HFF-Myc (cell line): ENCODE measurements around the gene PPP1R11.
"Not testable (repeated sequence)": the region's sequence is repeated elsewhere in the genome, so short reads cannot be mapped to it uniquely, and the experiment has no call there.

Source experiments
- DNase-seq: peaks from one replicate; pipeline ENCODE4 v3.0.0-alpha.2; 2011; ENCODE audit warnings: low read depth; ENCODE audit errors: extremely low read depth
- H3K4me3 ChIP-seq: replicated peaks from 2 replicates; pipeline ENCODE4 v1.5.1; 2011; ENCODE audit warnings: low read depth, mild to moderate bottlenecking, control low read depth, low read length
- TF ChIP-seq, protein P1 (sequence below): IDR thresholded peaks from 2 replicates; pipeline ENCODE4 v1.5.1; 2012; ENCODE audit warnings: mild to moderate bottlenecking, low read depth, low read length, control low read depth; ENCODE audit errors: missing control alignments

PPP1R11 gene, protein sequence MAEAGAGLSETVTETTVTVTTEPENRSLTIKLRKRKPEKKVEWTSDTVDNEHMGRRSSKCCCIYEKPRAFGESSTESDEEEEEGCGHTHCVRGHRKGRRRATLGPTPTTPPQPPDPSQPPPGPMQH

GRCh38 chr6:30066577-30067459 lies at the start of gene PPP1R11:
PPP1R11 (plus strand) TSS chr6:30067198; CDS start chr6:30067411, 213 bp downstream.
- TF ChIP-seq, protein P1, sequence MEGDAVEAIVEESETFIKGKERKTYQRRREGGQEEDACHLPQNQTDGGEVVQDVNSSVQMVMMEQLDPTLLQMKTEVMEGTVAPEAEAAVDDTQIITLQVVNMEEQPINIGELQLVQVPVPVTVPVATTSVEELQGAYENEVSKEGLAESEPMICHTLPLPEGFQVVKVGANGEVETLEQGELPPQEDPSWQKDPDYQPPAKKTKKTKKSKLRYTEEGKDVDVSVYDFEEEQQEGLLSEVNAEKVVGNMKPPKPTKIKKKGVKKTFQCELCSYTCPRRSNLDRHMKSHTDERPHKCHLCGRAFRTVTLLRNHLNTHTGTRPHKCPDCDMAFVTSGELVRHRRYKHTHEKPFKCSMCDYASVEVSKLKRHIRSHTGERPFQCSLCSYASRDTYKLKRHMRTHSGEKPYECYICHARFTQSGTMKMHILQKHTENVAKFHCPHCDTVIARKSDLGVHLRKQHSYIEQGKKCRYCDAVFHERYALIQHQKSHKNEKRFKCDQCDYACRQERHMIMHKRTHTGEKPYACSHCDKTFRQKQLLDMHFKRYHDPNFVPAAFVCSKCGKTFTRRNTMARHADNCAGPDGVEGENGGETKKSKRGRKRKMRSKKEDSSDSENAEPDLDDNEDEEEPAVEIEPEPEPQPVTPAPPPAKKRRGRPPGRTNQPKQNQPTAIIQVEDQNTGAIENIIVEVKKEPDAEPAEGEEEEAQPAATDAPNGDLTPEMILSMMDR = no peak
- peak within 1 kb of the TSS; percentile 69 for H3K4me3 ChIP-seq
- peak; percentile 97 for DNase-seq

GRCh38 chr6:30019819-30020218 lies 47.2 kb upstream of the PPP1R11 start:
- no peak for DNase-seq
- TF ChIP-seq, protein P1 = no peak
- H3K4me3 ChIP-seq = no peak overlapping the region

- DNase-seq = no peak
- no peak overlapping the region for H3K4me3 ChIP-seq
- TF ChIP-seq, protein P1 = no peak
These were observed 46.4 kb upstream of the PPP1R11 start for GRCh38 chr6:30020626-30021025.

DNA sequence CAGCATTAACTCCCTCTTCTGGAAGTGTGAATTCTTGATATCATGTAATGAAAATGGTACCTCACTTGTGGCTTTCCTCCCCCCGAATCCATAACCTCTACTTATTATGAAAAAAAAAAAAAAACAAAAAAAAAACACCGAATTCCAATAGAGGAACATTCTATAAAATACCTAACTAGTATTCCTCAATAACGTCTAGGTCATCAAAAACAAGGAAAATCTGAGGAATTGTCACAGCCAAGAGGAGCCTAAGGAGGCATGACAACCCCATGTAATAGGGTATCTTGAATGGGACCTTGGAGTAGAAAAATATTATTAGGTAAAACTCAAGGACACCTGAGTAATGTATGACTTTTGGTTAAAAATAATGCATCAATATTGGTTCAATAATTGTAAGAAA lies 44.8 kb upstream of the PPP1R11 start:
- no peak overlapping the region for H3K4me3 ChIP-seq
- DNase-seq = no peak
- TF ChIP-seq, protein P1 = no peak

DNA sequence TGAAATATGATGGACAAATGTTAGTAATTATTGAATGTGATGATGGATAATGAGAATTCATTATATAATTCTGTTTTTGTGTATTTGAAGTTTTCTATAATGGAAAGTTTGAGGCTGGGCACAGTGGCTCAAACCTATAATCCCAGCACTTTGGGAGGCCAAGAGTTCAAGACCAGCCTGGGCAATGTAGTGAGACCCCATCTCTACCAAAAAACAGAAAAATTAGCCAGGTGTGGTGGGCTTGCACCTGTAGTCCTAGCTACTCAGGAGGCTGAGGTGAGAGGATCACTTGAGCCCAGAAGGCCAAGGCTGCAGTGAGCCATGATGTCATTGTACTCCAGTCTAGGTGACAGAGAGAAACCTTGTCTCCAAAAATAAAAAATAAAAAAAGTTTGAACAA lies 44.3 kb upstream of the PPP1R11 start:
- DNase-seq, H3K4me3 ChIP-seq: not testable (repeated sequence)

DNA sequence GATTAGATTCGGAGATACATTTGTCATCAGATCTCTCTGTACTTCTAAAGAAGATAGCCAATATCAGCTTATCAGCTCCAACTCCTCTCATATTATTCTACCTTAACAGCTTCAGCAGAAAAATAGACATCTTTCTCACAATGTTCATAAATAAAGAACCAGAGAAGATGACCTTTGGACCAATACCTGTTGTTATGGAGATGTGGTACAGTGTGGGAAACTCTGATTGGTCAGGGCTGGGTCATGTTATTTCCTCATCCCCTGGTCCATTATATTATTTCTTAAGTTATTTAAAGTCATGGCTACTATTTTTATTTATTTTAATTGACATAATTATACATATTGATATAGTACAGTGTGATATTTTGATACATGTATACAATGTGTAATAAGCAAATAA lies 41.8 kb upstream of the PPP1R11 start:
- no peak overlapping the region for H3K4me3 ChIP-seq
- DNase-seq = no peak
- TF ChIP-seq, protein P1 = no peak

- no peak overlapping the region for H3K4me3 ChIP-seq
- TF ChIP-seq, protein P1 = no peak
- no peak for DNase-seq
These were observed 37.4 kb upstream of the PPP1R11 start for GRCh38 chr6:30029588-30029987.
